ENCODE measurements around the gene CLEC4G. TPM values are rescaled to one million over a fixed set of nuclear protein-coding genes. Genes with fewer than 3 reads are reported as not detected.

Gene CLEC4G, protein sequence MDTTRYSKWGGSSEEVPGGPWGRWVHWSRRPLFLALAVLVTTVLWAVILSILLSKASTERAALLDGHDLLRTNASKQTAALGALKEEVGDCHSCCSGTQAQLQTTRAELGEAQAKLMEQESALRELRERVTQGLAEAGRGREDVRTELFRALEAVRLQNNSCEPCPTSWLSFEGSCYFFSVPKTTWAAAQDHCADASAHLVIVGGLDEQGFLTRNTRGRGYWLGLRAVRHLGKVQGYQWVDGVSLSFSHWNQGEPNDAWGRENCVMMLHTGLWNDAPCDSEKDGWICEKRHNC
- not detected for total RNA-seq

DNA sequence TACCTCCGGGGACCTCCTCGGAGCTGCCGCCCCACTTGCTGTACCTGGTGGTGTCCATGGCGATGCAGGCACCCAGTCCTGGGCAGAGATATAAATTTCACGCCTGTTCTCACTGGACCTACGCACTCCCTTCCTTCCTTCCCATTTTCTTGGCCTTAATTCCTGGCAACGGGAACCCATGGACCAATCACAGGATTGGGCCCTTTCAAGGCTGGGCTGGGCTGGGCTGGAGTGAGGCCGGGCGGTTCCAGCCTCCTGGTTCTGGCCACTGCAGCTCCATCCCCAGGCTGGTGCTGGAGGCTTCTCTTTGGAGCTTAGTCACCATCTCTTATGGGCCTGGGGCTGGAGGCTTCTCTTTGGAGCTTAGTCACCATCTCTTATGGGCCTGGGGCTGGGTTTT is at the start of gene CLEC4G:
Gene CLEC4G, minus strand, starts transcription at position 66 of the 400 bp plus-strand sequence. Its CDS starts 8 bp downstream, at position 58.

DNA sequence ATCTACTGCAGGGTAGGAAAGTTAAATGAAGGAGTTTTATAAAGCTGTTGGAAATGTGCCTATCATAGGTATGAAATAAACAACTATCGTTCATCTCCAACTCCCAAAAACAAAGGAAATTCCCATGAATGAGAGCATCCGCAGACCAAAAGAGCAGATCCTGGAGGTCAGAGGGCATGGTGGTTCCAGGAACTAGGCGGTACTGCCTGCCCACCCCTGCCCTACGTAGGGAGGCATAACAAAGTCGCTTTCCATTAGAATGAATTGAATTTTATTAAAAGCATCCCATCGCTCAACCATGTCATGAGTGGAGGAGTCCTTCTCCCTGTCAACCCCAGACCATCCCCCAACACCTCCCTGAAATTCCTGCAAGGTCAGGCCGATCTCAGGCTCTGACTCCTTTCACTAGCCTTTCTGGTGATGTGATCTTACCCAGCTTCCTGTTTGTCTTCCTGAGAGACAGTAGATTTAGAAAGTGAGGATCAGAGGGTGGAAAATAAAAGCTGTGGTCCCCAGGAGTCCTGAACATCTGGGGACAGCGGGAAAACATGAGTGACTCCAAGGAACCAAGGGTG is 30.9 kb upstream of the CLEC4G start, which contains the start of gene CLEC4M:
Gene CLEC4M, plus strand, starts transcription at position 525 of the 575 bp plus-strand sequence. Its CDS starts 24 bp downstream, at position 549.

DNA sequence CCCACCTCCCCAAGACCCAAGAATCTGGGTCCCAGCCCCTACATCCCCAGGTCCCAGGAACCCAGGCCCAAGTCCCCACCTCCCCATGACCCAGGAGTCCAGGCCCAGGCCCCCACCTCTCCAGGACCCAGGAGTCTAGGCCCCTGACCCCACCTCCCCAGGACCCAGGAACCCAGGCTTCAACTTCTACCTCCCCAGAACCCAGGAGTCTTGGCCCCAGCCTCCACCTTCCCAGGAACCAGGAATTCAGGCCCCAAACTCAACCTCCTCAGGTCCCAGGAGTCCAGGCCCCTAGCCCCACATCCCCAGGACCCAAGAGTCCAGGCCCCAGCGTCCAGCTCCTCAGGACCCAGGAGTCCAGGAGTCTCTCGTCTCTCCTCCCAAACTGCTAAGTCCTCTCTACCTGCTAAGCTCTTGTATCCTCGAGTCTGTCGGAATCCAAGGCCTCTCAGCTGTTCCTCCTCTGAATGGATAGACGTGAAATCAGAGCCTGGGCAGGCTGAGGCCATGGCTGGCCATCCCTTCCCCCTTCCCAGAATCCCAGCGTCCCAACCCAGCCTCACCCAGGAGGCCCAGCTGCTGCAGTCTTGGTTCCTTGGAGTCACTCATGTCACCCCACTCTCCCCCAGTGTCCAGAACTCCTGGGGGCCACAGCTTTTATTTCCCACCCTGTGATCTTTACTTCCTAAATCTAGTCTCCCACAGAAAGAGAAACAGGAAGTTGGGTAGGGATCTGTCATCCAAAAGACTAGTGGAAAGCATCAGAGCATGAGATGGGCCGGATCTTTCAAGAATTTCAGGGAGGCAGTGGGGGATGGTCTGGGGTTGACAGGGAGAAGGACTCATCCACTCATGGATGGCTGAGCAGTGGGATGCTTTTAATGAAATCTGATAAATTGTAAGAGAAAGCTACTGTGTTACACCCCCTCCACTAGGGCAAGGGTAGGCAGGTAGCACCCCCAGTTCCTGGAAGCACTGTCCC is 15.3 kb upstream of the CLEC4G start, which contains the start of gene CD209:
Gene CD209, minus strand, starts transcription at position 632 of the 982 bp plus-strand sequence. Its CDS starts 23 bp downstream, at position 609.

DNA sequence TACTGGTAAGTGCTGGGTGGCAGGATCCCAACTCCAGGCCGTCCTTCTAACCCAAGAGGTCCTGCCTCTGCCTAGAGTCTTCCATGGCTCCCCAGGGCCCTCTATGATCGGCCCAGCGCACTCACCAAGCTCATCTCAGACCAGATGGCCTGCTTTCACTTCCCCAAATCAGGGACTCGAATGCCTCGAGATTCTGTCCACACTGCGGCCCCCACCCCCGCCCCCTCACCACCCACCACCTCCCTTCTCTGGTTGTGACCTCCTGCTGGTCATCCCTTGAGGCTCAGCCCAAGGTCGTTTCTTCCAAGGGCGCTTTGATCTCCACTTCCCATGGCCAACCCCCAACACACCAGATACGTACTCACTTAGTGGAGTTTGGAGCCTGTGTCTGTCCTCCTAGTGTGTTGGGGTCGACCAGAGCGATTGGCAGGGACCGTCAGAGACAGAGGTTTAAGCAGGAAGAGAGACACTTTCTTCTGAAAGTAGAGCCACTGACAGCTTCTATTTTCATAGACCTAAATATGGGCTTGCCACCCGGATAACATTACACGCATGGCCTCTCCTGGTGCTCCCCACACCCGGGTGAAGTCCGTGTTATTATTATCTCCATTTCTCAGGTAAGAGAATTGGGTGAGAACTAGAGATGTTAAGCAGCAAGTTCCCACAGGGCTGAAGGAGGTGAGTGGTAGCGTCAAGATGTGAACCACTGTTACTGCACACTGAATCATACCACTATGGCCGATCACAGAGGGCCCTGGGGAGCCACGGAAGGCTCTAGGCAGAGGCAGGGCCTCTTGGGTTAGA is 30.1 kb downstream of the CLEC4G start, which contains the start of gene FCER2:
Gene FCER2, minus strand, starts transcription at position 478 of the 804 bp plus-strand sequence. CDS start 2,371 bp downstream, outside the sequence.

DNA sequence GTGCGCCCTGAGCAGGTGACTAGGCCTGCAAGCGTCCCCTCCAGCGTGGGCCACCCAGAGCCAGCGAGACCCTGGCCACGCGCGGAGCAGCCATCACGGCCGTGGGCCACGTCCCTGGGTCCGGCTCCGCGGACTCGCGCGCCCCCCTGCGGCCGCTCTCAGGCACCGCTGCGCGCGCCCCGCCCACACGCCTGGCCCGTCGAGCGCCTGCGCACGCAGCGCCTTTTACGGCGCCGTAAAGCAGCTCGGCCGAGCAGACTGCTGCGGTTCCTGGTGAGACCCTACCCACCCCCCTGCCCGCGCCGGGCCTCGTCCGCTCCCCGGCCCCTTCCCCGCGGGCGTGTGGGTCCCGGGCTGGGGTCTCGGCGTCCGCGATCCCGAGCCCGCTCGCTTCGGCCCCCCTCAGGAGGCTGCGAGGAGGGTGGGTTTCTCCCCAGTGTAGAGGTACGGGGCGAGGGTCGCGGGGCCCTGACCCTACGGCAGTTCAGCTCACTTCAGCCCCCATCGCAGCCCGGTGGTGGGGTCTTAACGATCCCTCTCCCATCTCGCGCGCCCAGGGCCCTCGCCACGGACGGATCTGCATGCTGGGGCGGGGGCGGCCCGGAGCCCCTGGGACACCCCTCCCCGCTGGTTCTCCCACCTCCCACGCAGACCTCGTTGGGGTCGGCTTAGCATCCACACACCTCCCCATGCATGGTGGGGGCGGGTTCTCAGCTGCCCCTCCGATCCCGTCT is 51.1 kb downstream of the CLEC4G start, which contains the start of gene TRAPPC5:
Gene TRAPPC5, plus strand, starts transcription at position 228 of the 734 bp plus-strand sequence. CDS start 1,421 bp downstream, outside the sequence.

Other genes starting within 250 kb of the CLEC4G start
- under 1 TPM; 0.58 to 0.84 TPM for gene PEX11G, start 243.1 kb downstream of the CLEC4G start, total RNA-seq
- 1 to 10 TPM; 8.8 to 9.0 TPM for gene ZNF358, start 216.0 kb downstream of the CLEC4G start, total RNA-seq
- gene MCOLN1, start 209.5 kb downstream of the CLEC4G start, total RNA-seq = 10 to 100 TPM; 11.2 to 12.6 TPM
- 100 to 1,000 TPM; 121 TPM for gene PNPLA6, start 196.4 kb downstream of the CLEC4G start, total RNA-seq
- 1 to 10 TPM in 1 of 2 experiments, under 1 TPM in 1; 0.86 to 1.7 TPM for gene CAMSAP3, start 136.2 kb downstream of the CLEC4G start, total RNA-seq
- 10 to 100 TPM; 44.5 to 47.4 TPM for gene XAB2, start 102.6 kb downstream of the CLEC4G start, total RNA-seq
- gene PET100, start 102.3 kb downstream of the CLEC4G start, total RNA-seq = 100 to 1,000 TPM; 128 to 140 TPM
- 1 to 10 TPM; 2.9 to 3.0 TPM for gene PCP2, start 98.4 kb downstream of the CLEC4G start, total RNA-seq
- gene STXBP2, start 95.0 kb downstream of the CLEC4G start, total RNA-seq = 100 to 1,000 TPM; 161 to 167 TPM
- under 1 TPM in 1 of 2 experiments, not detected in 1; 0.88 TPM for gene RETN, start 63.1 kb downstream of the CLEC4G start, total RNA-seq
- gene MCEMP1, start 55.0 kb downstream of the CLEC4G start, total RNA-seq = not detected
- 10 to 100 TPM; 87.8 to 89.7 TPM for gene TRAPPC5, start 51.3 kb downstream of the CLEC4G start, total RNA-seq
- not detected for gene FCER2, start 30.0 kb downstream of the CLEC4G start, total RNA-seq
- gene CD209, start 15.4 kb upstream of the CLEC4G start, total RNA-seq = not detected
- not detected for gene CLEC4M, start 31.1 kb upstream of the CLEC4G start, total RNA-seq
- gene EVI5L, start 98.1 kb upstream of the CLEC4G start, total RNA-seq = 10 to 100 TPM; 10.1 to 12.0 TPM
- under 1 TPM; 0.22 to 0.33 TPM for gene PRR36, start 142.3 kb upstream of the CLEC4G start, total RNA-seq
- not detected for gene LRRC8E, start 156.4 kb upstream of the CLEC4G start, total RNA-seq
- 10 to 100 TPM; 48.0 to 50.1 TPM for gene MAP2K7, start 171.8 kb upstream of the CLEC4G start, total RNA-seq
- gene TGFBR3L, start 182.7 kb upstream of the CLEC4G start, total RNA-seq = 1 to 10 TPM; 1.4 to 2.1 TPM
- 10 to 100 TPM; 17.4 to 23.8 TPM for gene SNAPC2, start 188.2 kb upstream of the CLEC4G start, total RNA-seq
- not detected for gene CTXN1, start 194.0 kb upstream of the CLEC4G start, total RNA-seq
- 10 to 100 TPM; 46.9 to 48.3 TPM for gene TIMM44, start 211.6 kb upstream of the CLEC4G start, total RNA-seq